K562 (cell line): Measurements from ENCODE around the gene PHF5A. TPM values are rescaled to one million over a fixed set of nuclear protein-coding genes. Genes with fewer than 3 reads are reported as not detected.
A peak's percentile ranks its signal among the peaks of the same experiment; 100 is the strongest.

Experiments
- ATAC-seq: fragments of 200-7000 bp; cut with Tn5 transposase; 3 replicates; pipeline ENCODE4 v1.9.1; 2020; ENCODE audit warnings: moderate library complexity
- BruUV-seq: library from RNA; stranded (reverse); fragments of 400-500 nt; replicated peaks from 2 replicates; lab custom pipeline; 2021; lab: Mats Ljungman, UMichigan
- CTCF ChIA-PET: fragments of 300-600 bp; formaldehyde crosslinking; extraction: SDS; loops from one replicate; lab custom pipeline; 2021; ENCODE audit warnings: low intra/inter-chr PET ratio; lab: Yijun Ruan, JAX
- POLR2A ChIA-PET: fragments of 300-600, 350-650 bp; sonication (Branson Sonifier 250); formaldehyde crosslinking; extraction: SDS; loops from one replicate; lab custom pipeline; 2021; ENCODE audit warnings: antibody characterized with exemption, inconsistent platforms; lab: Yijun Ruan, JAX
- DNase-seq, 4 experiments: peaks; one replicate each; pipeline versions ENCODE4 v3.0.0 to v3.0.0-alpha.2; 2011 to 2018; ENCODE audit warnings: low spot score in 3 of 4, mixed read lengths in 3 of 4; ENCODE audit errors: extremely low read depth in 1 of 4
- FAIRE-seq: peaks from 2 replicates; lab custom pipeline; 2011; peaks lifted over from hg19 to GRCh38; lab: Jason Lieb, UNC
- H2AFZ ChIP-seq: 2 replicates; pipeline ENCODE4 v1.6.0; 2011; ENCODE audit warnings: low read depth, low read length, control low read depth, inconsistent platforms
- H3K27ac ChIP-seq: fragments of 200-600 bp; 3 replicates; pipeline ENCODE4 v1.8.0; 2011; ENCODE audit warnings: low read depth, mild to moderate bottlenecking, control low read depth, inconsistent platforms, low read length, moderate library complexity, mixed read lengths; ENCODE audit errors: extremely low read depth
- H3K27me3 ChIP-seq, 2 experiments: fragments of 300-600 bp in 1 of 2; 2 replicates in 1 of 2; 3 replicates in 1 of 2; pipeline versions ENCODE4 v1.6.0 to v1.8.0; 2011; ENCODE audit warnings: inconsistent platforms in 2 of 2, low read length in 2 of 2, mild to moderate bottlenecking in 1 of 2, mixed read lengths in 1 of 2, moderate library complexity in 1 of 2; ENCODE audit not compliant: control insufficient read depth in 2 of 2, insufficient read depth in 2 of 2
- H3K36me3 ChIP-seq: fragments of 300-600 bp; 3 replicates; pipeline ENCODE4 v1.8.0; 2011; ENCODE audit warnings: mild to moderate bottlenecking, low read length, inconsistent platforms; ENCODE audit not compliant: control insufficient read depth, insufficient read depth
- H3K4me1 ChIP-seq, 2 experiments: fragments of 200-600 bp in 1 of 2; replicated peaks in 1 of 2; 2 replicates in 1 of 2; 3 replicates in 1 of 2; pipeline versions ENCODE4 v1.5.1 to v1.8.0; 2011; ENCODE audit warnings: inconsistent platforms in 2 of 2, low read length in 2 of 2, mild to moderate bottlenecking in 1 of 2, mixed read lengths in 1 of 2, moderate library complexity in 1 of 2; ENCODE audit not compliant: control insufficient read depth in 2 of 2, insufficient read depth in 2 of 2
- H3K4me2 ChIP-seq: 2 replicates; pipeline ENCODE4 v1.6.1; 2011; ENCODE audit warnings: low read length, control low read depth, inconsistent platforms, mixed read lengths; ENCODE audit not compliant: insufficient read depth
- H3K4me3 ChIP-seq: fragments of 200-600 bp; sonication (generic), shearing (Covaris generic); 2 replicates; pipeline ENCODE4 v1.5.1; 2016; ENCODE audit warnings: control low read depth, inconsistent platforms
- H3K79me2 ChIP-seq: fragments of 200-600 bp; 3 replicates; pipeline ENCODE4 v1.8.0; 2011; ENCODE audit warnings: low read length, inconsistent platforms; ENCODE audit not compliant: control insufficient read depth, insufficient read depth
- H3K9ac ChIP-seq, 2 experiments: 2 replicates each; pipeline versions ENCODE4 v1.6.0 to v1.6.1; 2011; ENCODE audit warnings: low read depth in 2 of 2, low read length in 2 of 2, control low read depth in 1 of 2, inconsistent platforms in 1 of 2, mild to moderate bottlenecking in 1 of 2, mixed read lengths in 1 of 2; ENCODE audit not compliant: insufficient read depth in 1 of 2
- H3K9me1 ChIP-seq: one replicate; pipeline ENCODE4 v1.6.0; 2011; ENCODE audit warnings: inconsistent platforms, mild to moderate bottlenecking, low read length, moderate library complexity; ENCODE audit not compliant: control insufficient read depth, insufficient read depth
- H3K9me3 ChIP-seq: replicated peaks from 2 replicates; pipeline ENCODE4 v1.5.1; 2011; ENCODE audit warnings: low read depth, low read length, inconsistent platforms; ENCODE audit not compliant: control insufficient read depth, insufficient read depth
- H4K20me1 ChIP-seq: replicated peaks from 2 replicates; pipeline ENCODE4 v1.6.1; 2011; ENCODE audit warnings: low read length, inconsistent platforms, mixed read lengths; ENCODE audit not compliant: control insufficient read depth, insufficient read depth
- ARID1B ChIP-seq: fragments of 450-650 bp; IDR thresholded peaks from 2 replicates; pipeline ENCODE4 v1.6.1; 2016; ENCODE audit warnings: antibody characterized with exemption, mild to moderate bottlenecking, inconsistent platforms
- ELF1 ChIP-seq: fragments of 200-800 bp; sonication (Bioruptor generic); IDR thresholded peaks from 2 replicates; pipeline ENCODE4 v1.6.1; 2016; ENCODE audit warnings: missing genetic modification characterization, missing compliant biosample characterization
- NELFE ChIP-seq: IDR thresholded peaks from 2 replicates; pipeline ENCODE4 v1.6.1; 2011; ENCODE audit warnings: mild to moderate bottlenecking; ENCODE audit not compliant: insufficient read depth, insufficient read length
- NFXL1 ChIP-seq: fragments of 450-650 bp; formaldehyde crosslinking; IDR thresholded peaks from 2 replicates; pipeline ENCODE4 v1.4.0; 2021; ENCODE audit warnings: mild to moderate bottlenecking
- WGBS: fragments of 100-300 bp; shearing (Covaris generic); methylation state at CpG from one replicate; pipeline ENCODE4 v1.1.6; 2016; ENCODE audit warnings: low coverage, mixed read lengths; ENCODE audit not compliant: insufficient coverage; ENCODE audit errors: missing lambda C conversion rate; 5-methylcytosine and 5-hydroxymethylcytosine counted together
- in situ Hi-C: fragments of 300-500 bp; cut with MboI; formaldehyde crosslinking; loops from 4 replicates; pipeline ENCODE4 v1.15.0; 2018; ENCODE audit warnings: inconsistent platforms, mixed read lengths
- intact Hi-C: fragments of 100-400 bp; cut with micrococcal nuclease; formaldehyde crosslinking; loops from 2 replicates; pipeline ENCODE4 v1.14.2; 2022
- polyA plus RNA-seq, 8 experiments: library from polyadenylated mRNA; depleted of rRNA in 4 of 8; stranded (reverse) in 5 of 8; unstranded in 3 of 8; fragments of >200 nt; fragmentation: Nextera tagmentation in 2 of 8; fragmentation: Illumina TruSeq in 1 of 8; extraction: Ambion mirVana in 2 of 8; extraction: Trizol in 1 of 8; gene quantifications; 2 replicates each; pipeline versions ENCODE4 v1.2.1 to v1.2.3, GENCODE V29; 2011 to 2014; ENCODE audit warnings: inconsistent platforms in 1 of 8, missing spikeins in 1 of 8
- total RNA-seq, 7 experiments: library from RNA; depleted of rRNA in 6 of 7; stranded (reverse); fragments of >200 nt in 6 of 7; fragmentation: Illumina TruSeq in 2 of 7; extraction: Trizol in 2 of 7; gene quantifications; 2 replicates each; pipeline versions ENCODE4 v1.2.1 to v1.2.3, GENCODE V29; 2011 to 2021; ENCODE audit warnings: low replicate concordance in 1 of 7
- TF ChIP-seq, protein P1 (sequence below): fragments of 450-650 bp; IDR thresholded peaks from 2 replicates; pipeline ENCODE4 v1.6.1; 2014; ENCODE audit warnings: low read depth, mild to moderate bottlenecking, moderate library complexity, borderline replicate concordance

Gene PHF5A
- total and polyA plus RNA-seq, 9 of the 15 experiments (the other 6 are each of a cell fraction or from before 2014, with no cell fraction given): 14.2 to 144 (median 101) TPM

DNA sequence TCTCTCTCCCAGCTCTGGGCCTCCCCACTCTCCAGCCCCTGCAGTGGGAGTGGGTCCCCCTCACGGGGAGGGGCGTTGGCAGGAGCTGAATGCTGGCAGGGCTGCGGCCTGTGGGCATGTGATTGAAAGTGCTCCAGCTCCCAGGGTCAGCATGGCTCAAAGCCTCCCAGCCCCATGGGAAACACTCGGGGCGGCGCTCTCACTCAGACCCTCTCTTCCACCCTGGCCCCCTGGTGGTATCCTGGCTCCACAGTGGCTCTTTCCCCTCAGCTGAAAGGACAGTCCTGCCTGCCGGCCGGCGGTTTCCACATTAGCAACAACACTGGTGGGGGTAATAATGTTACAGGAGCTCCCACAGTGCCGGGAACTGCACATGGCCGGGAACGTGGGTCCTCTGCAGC is 40.3 kb upstream of the PHF5A start:
- Histone ChIP-seq H3K4me3 (no peak overlapping the region), H3K9me1 (no peaks in the 10 kb centered on the region), H4K20me1 (no peaks in the 10 kb centered on the region), H3K9me3 (no peaks in the 10 kb centered on the region), H3K4me2 (no peak overlapping the region), H3K79me2 (peaks cover 34% of the 10 kb centered on the region), H3K36me3 (peaks cover 76% of the 10 kb centered on the region), H3K4me1 (peaks cover 17 to 30% of the 10 kb centered on the region in 2 experiments), H2AFZ (no peak overlapping the region), H3K27ac (no peak overlapping the region), H3K9ac (0 out of 4 replicates have a peak overlapping the region, but pooled peaks of 1 of the 2 experiments have one; percentile 9), H3K27me3 (no peaks in the 10 kb centered on the region)
- TF ChIP-seq, protein P1, sequence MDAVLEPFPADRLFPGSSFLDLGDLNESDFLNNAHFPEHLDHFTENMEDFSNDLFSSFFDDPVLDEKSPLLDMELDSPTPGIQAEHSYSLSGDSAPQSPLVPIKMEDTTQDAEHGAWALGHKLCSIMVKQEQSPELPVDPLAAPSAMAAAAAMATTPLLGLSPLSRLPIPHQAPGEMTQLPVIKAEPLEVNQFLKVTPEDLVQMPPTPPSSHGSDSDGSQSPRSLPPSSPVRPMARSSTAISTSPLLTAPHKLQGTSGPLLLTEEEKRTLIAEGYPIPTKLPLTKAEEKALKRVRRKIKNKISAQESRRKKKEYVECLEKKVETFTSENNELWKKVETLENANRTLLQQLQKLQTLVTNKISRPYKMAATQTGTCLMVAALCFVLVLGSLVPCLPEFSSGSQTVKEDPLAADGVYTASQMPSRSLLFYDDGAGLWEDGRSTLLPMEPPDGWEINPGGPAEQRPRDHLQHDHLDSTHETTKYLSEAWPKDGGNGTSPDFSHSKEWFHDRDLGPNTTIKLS: no peak
- TF ChIP-seq ELF1 (tag) (no peak), NFXL1 (CRISPR knock-in tag) (no peak), ARID1B (no peak), NELFE (no peak)
- FAIRE-seq: no peak
- ChIA-PET POLR2A (interaction anchor here (0.6 kb wide), 3 partner anchors 28 to 280 kb away, joined by 3 to 5 read pairs (median 4); no protein-coding TSS in a partner anchor), CTCF (no interaction called here)
- no TSS peak for BruUV-seq
- no peak for DNase-seq
- 88% methylated on average over 8 of the region's 12 CpGs for WGBS
- no peak for ATAC-seq
- intact Hi-C loops (no loop called here), in situ Hi-C loops (no loop called here)
